HEK293T (cell line): ENCODE measurements around the gene IBA57.

Source experiments
- CTCF ChIA-PET: fragments of 350-600 bp; formaldehyde crosslinking; extraction: SDS; loops from one replicate; lab custom pipeline; 2021; ENCODE audit warnings: antibody characterized with exemption, inconsistent platforms; lab: Yijun Ruan, JAX
- POLR2A ChIA-PET: fragments of 350-600 bp; formaldehyde crosslinking; extraction: SDS; loops from one replicate; lab custom pipeline; 2020; ENCODE audit warnings: antibody characterized with exemption, inconsistent platforms; lab: Yijun Ruan, JAX
- DNase-seq: peaks from one replicate; pipeline ENCODE4 v3.0.0; 2012; ENCODE audit warnings: mixed read lengths; ENCODE audit errors: extremely low spot score
- ARNT ChIP-seq: fragments of 450-650 bp; IDR thresholded peaks from 2 replicates; pipeline ENCODE4 v1.6.1; 2017; ENCODE audit warnings: mild to moderate bottlenecking
- BHLHE40 ChIP-seq: fragments of 450-650 bp; IDR thresholded peaks from 2 replicates; pipeline ENCODE4 v1.6.1; 2016; ENCODE audit warnings: mild to moderate bottlenecking, moderate library complexity, borderline replicate concordance
- CTBP1 ChIP-seq: fragments of 450-650 bp; IDR thresholded peaks from 2 replicates; pipeline ENCODE4 v1.6.1; 2016; ENCODE audit warnings: borderline replicate concordance
- ELF4 ChIP-seq: fragments of 450-650 bp; IDR thresholded peaks from 2 replicates; pipeline ENCODE4 v1.6.1; 2017; ENCODE audit warnings: antibody characterized with exemption
- FOXA1 ChIP-seq: fragments of 450-650 bp; IDR thresholded peaks from 2 replicates; pipeline ENCODE4 v1.6.1; 2016; ENCODE audit warnings: mild to moderate bottlenecking
- FOXK2 ChIP-seq: fragments of 450-650 bp; IDR thresholded peaks from 2 replicates; pipeline ENCODE4 v1.6.1; 2016; ENCODE audit warnings: mild to moderate bottlenecking
- FOXM1 ChIP-seq: fragments of 450-650 bp; IDR thresholded peaks from 2 replicates; pipeline ENCODE4 v1.6.1; 2017; ENCODE audit warnings: mild to moderate bottlenecking, borderline replicate concordance
- HDGF ChIP-seq: fragments of 450-650 bp; IDR thresholded peaks from 2 replicates; pipeline ENCODE4 v1.6.1; 2017; ENCODE audit warnings: antibody characterized with exemption, borderline replicate concordance
- L3MBTL2 ChIP-seq: fragments of 450-650 bp; conservative IDR thresholded peaks from 2 replicates; pipeline ENCODE4 v1.6.1; 2016; ENCODE audit warnings: mild to moderate bottlenecking
- LEF1 ChIP-seq: fragments of 450-650 bp; IDR thresholded peaks from 2 replicates; pipeline ENCODE4 v1.6.1; 2017; ENCODE audit warnings: mild to moderate bottlenecking, borderline replicate concordance
- NFRKB ChIP-seq: fragments of 450-650 bp; IDR thresholded peaks from 2 replicates; pipeline ENCODE4 v1.6.1; 2016; ENCODE audit warnings: mild to moderate bottlenecking, moderate library complexity
- SP1 ChIP-seq: fragments of 450-650 bp; IDR thresholded peaks from 2 replicates; pipeline ENCODE4 v1.6.1; 2017
- SUZ12 ChIP-seq: fragments of 450-650 bp; IDR thresholded peaks from 2 replicates; pipeline ENCODE4 v1.6.1; 2016; ENCODE audit warnings: mild to moderate bottlenecking
- TARDBP ChIP-seq: fragments of 450-650 bp; IDR thresholded peaks from 2 replicates; pipeline ENCODE4 v1.6.1; 2016
- ZNF384 ChIP-seq: fragments of 450-650 bp; IDR thresholded peaks from 2 replicates; pipeline ENCODE4 v1.6.1; 2016
- TF ChIP-seq, protein P1 (sequence below): fragments of 450-650 bp; IDR thresholded peaks from 2 replicates; pipeline ENCODE4 v1.6.1; 2016

IBA57 gene

DNA sequence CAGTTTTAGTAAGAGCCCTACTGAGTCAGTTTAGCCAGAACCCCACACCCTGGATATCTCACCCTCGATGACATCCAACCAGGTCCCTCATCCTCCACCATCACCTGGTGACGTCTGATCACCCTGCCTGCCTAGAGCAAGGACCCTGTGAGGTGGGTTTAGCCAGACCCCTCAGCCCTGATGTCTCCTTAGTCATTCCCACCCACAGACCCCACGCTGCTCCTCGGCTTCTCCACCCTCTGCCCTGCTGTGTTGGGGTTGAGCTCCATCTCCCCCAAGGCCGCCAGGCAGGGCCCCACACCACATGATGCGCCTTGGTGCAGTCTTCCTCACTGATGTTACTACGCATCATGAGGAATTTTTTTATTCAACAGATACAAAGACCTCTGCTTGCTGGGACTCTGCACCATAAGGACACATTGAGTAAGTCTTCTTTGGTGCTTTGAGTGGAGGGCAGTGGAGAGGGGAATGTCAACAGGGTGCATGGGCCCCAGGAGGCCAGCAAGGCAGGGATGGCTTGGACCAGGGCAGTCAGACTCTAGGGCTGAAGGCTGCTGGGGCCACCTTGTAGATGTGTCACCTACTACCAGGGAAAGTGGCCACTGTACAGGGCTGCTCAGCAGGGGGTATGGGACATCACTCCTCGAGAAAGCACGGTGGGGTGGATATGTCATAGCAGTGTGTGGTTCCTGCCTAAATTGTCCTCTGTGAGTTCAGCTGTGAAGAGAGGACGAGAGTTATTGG is 1.7 kb upstream of the IBA57 start:
- ChIA-PET CTCF (interaction anchor here (0.5 to 1.3 kb wide), 2 partner anchors 33 to 1580 kb away, joined by 3 to 4 read pairs; no protein-coding TSS in a partner anchor), POLR2A (interaction anchor here (1.0 to 4.3 kb wide), 8 partner anchors 10 to 294 kb away, joined by 3 to 55 read pairs (median 8); partner anchors contain the start of genes ARF1, GJC2 and GUK1)
- TF ChIP-seq, protein P1, sequence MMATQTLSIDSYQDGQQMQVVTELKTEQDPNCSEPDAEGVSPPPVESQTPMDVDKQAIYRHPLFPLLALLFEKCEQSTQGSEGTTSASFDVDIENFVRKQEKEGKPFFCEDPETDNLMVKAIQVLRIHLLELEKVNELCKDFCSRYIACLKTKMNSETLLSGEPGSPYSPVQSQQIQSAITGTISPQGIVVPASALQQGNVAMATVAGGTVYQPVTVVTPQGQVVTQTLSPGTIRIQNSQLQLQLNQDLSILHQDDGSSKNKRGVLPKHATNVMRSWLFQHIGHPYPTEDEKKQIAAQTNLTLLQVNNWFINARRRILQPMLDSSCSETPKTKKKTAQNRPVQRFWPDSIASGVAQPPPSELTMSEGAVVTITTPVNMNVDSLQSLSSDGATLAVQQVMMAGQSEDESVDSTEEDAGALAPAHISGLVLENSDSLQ, result no peak
- no peak for TF ChIP-seq FOXA1
- no peak for TF ChIP-seq NFRKB
- no peak for TF ChIP-seq SUZ12
- no peak for TF ChIP-seq ELF4
- no peak for TF ChIP-seq BHLHE40
- TF ChIP-seq SP1, result no peak
- no peak for TF ChIP-seq HDGF
- TF ChIP-seq LEF1, result no peak
- TF ChIP-seq FOXM1, result no peak
- no peak for TF ChIP-seq ARNT
- TF ChIP-seq FOXK2, result no peak
- TF ChIP-seq ZNF384, result no peak
- no peak for TF ChIP-seq L3MBTL2
- TF ChIP-seq TARDBP, result no peak
- TF ChIP-seq CTBP1, result no peak
- DNase-seq, result no peak

DNA sequence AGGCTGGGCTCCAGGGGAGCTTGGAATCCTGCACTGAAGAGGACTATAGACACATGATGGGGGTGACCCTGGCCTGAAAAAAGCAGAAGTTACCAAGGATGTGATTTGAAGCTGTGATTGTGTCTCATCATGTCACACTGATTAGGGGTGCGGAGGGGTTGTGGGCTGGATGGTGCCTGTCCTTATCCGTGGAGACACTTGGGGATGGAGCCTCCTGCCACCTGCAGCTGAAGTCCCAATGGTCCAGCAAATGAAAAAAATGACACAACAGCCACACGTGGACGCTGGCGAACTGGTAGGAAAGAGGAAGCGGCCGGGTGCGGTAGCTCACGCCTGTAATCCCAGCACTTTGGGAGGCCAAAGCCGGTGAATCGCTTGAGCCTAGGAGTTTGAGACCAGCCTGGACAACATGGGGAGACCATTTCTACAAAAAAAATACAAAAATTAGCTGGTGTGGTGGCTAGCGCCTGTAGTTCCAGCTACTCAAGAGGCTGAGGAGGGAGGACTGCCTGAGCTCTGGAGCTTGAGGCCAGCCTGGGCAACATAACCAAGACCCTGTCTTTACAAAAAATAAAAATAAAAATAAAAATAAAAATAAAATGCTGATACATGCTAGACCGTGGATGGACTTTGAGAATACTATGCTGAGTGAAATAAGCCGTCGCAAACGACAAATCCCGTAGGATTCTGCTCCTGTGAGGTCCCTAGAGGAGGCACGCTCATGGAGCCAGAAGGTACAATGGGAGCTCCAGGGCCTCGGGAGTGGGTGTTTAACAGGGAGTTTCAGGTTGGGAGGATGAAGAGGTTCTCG is 838 bp upstream of the IBA57 start:
- ChIA-PET POLR2A (interaction anchor here (0.6 to 4.3 kb wide), 14 partner anchors 10 to 293 kb away, joined by 3 to 55 read pairs (median 8); partner anchors contain the start of genes ARF1, GJC2 and GUK1), CTCF (interaction anchor here (0.5 to 1.3 kb wide), 4 partner anchors 8 to 1581 kb away, joined by 3 to 4 read pairs (median 4); no protein-coding TSS in a partner anchor)
- DNase-seq, result no peak
- 0 out of 2 replicates have a peak, but pooled peaks have one; percentile 80 for TF ChIP-seq L3MBTL2
- TF ChIP-seq SUZ12, result no peak
- no peak for TF ChIP-seq FOXM1
- no peak for TF ChIP-seq SP1

DNA sequence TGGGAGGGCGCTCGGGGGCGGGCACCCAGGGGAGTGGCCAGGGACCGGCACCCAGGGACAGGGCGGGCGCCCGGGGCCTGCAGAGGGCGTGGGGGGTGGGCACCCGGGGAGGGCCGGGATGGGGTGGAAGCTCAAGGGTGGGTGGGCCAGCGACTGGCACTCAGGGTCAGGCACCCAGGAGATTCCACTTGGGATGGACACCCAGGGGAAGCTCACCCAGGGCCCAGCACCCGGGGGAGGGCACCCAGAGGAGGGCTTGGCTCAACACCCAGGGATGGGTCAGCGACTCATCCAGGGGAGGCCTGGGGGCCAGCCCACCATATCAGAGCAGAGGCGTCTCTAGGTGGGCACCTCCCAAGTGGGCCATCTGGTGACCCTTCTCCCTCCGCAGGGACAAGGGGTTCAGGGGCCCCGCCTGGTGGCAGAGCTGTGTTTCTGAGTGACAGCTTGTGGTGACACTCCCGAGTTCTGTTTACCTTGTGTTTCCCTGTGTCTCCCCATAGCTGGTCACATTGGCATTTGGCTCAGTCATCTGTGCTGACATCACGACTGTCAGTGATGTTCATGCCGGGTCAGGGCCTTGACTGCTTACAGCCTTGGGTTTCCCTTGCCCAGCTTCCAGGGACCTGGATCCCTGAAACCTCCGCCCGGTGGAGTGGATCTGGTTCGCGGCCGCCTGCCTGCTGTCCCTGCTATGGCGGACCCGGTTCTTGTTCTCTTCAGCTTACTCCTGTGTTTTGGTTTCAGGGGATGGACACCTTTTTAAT is 749 bp downstream of the IBA57 start:
- CTCF ChIA-PET, result interaction anchor here (0.7 to 1.5 kb wide), 2 partner anchors 36 to 335 kb away, joined by 3 to 7 read pairs; no protein-coding TSS in a partner anchor
- POLR2A ChIA-PET, result interaction anchor here (0.9 to 4.3 kb wide), 12 partner anchors 8 to 56 kb away, joined by 3 to 55 read pairs (median 8); partner anchors contain the start of genes GJC2 and GUK1
- DNase-seq, result no peak
- TF ChIP-seq ZNF384, result no peak
- TF ChIP-seq, protein P1, result peak; percentile 96

DNA sequence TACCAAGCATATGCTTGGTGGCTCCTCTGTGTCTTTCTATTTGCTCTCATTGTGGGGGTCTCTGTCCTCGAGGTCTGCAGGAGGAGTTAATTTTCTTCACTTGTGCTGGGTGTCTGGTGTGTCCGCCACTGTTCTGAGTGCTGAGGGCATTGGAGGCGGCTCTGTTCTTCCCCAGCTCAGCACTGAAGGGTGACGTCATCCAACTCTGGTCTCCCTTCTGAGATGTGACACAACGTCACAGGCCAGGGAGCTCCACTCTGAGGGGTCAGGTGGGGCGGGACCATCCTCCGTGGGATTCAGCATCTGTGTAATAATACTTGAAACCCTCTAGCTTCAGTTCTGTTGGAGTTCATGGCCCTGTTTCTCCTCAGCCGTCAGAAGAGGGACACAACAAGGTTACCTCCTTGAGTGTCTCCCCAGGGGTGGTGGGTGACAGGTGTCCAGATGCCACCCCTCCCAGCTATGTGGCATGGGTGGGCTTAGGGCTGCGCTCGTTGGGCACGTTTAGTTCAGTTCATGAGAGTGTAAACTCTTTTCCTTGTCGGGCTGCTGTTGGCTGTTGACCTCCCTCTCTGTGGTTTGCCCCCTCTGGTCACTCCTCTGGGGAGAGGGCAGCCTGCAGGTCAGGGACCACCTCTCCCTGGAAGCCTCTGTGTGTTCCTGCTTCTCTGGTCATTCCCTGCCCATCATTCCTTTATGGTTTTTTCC is 3.1 kb downstream of the IBA57 start:
- TF ChIP-seq LEF1, result no peak
- TF ChIP-seq BHLHE40, result no peak
- no peak for TF ChIP-seq ELF4
- TF ChIP-seq, protein P1, result no peak
- TF ChIP-seq SP1, result no peak
- no peak for TF ChIP-seq FOXA1
- TF ChIP-seq SUZ12, result no peak
- TF ChIP-seq ARNT, result no peak
- no peak for TF ChIP-seq CTBP1
- no peak for TF ChIP-seq HDGF
- TF ChIP-seq FOXK2, result no peak
- TF ChIP-seq FOXM1, result no peak
- TF ChIP-seq L3MBTL2, result no peak
- TF ChIP-seq ZNF384, result no peak
- no peak for TF ChIP-seq TARDBP
- no peak for TF ChIP-seq NFRKB
- ChIA-PET CTCF (no interaction called here), POLR2A (interaction anchor here (1.0 kb wide), 1 partner anchor 28 kb away, joined by 3 read pairs; no protein-coding TSS in a partner anchor)
- DNase-seq, result no peak

DNA sequence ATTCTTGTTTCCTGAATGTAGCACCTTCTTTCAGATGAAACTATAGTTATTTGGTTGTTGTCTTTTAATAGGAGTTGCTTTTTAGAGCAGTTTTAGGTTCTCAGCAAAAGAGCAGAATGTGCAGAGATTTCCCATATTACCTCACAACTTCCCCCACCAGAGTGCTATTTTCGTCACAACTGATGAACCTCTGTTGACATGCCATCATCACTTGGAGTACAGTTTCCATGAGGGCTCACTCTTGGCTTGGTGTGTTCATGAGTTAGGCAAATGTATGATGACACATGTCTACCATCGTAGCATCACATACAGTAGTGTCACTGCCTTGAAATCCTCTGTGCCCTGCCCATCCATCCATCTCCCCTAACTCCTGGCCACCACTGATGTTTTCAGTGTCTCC is 3.7 kb downstream of the IBA57 start:
- POLR2A ChIA-PET, result interaction anchor here (1.0 kb wide), 1 partner anchor 29 kb away, joined by 3 read pairs; no protein-coding TSS in a partner anchor
- no peak for DNase-seq

More for the DNA sequence above, 3.7 kb downstream of the IBA57 start:
- TF ChIP-seq CTBP1, result no peak
- no peak for TF ChIP-seq ZNF384
- TF ChIP-seq FOXK2, result no peak
- no peak for TF ChIP-seq HDGF
- no peak for TF ChIP-seq FOXA1
- no peak for TF ChIP-seq TARDBP
- TF ChIP-seq SUZ12, result no peak
- no peak for TF ChIP-seq ARNT
- TF ChIP-seq, protein P1, result no peak
- no peak for TF ChIP-seq ELF4
- no peak for TF ChIP-seq L3MBTL2
- TF ChIP-seq BHLHE40, result no peak
- TF ChIP-seq NFRKB, result no peak
- no peak for TF ChIP-seq SP1
- TF ChIP-seq LEF1, result no peak
- no peak for TF ChIP-seq FOXM1
- CTCF ChIA-PET, result no interaction called here
